Jurkat, Clone E6-1 (cell line): ENCODE results near the gene TTC13.
A peak's percentile ranks its signal among the peaks of the same experiment; 100 is the strongest.

ENCODE experiments used
- DNase-seq: peaks from one replicate; pipeline ENCODE4 v3.0.0-alpha.2; 2011; ENCODE audit warnings: low read depth, low spot score
- H3K4me3 ChIP-seq: 2 replicates; pipeline ENCODE4 v1.5.1; 2011; ENCODE audit warnings: mild to moderate bottlenecking, low read length, control low read depth, moderate library complexity

Gene TTC13

DNA sequence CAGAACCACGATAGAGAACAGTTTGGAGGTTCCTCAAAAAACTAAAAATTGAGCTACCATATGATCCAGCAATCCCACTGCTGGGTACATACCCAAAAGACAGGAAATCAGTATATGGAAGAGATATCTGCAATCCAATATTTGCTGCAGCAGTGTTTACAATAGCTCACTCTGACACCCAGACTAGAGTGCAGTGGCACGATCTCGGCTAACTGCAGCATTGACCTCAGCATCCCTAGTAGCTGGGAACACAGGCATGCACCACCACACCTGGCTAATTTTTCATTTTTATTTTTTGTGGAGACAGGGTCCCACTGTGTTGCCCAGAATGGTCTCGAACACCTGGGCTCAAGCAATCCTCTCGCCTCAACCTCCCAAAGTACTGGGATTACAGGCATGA lies 13.1 kb downstream of the TTC13 start:
- no peak for DNase-seq
- no peak overlapping the region for H3K4me3 ChIP-seq

DNA sequence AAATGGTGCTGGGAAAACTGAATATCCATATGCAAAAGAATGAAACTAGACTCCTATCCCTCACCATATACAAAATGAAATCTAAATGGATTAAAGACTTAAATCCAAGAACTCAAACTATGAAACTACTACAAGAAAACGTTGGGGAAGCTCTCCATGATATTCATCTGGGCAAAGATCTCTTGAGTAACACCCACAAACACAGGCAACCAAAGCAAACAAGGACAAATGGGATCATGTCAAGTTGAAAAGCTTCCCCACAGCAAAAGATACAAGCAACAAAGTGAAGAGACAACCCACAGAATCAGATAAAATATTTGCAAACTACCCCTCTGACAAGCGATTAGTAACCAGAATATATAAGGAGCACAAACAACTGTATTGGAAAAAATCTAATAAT lies 13.8 kb downstream of the TTC13 start:
- no peak for DNase-seq
- H3K4me3 ChIP-seq, result no peak overlapping the region

DNA sequence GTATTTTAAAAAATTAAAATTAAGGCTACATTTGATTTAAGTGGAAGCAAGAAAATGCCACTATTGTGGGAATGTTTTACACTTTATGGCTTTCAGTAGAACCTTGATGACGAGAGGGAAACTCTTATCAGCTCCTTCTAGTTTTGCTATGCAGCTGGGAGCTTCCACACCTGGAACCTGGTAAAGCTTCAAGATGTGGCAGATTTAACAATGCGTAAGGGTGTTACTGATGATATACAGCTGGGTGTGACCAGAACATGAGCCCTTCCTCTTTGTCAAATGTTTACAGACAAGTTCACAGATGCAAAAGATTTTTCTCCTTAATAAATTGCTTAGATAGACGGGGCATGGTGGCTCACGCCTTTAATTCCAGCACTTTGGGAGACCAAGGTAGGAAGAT lies 20.3 kb downstream of the TTC13 start:
- no peak overlapping the region for H3K4me3 ChIP-seq
- DNase-seq, result no peak

- no peak for DNase-seq
- no peak overlapping the region for H3K4me3 ChIP-seq
Observed at GRCh38 chr1:230957580-230957989, 21.1 kb downstream of the TTC13 start.

GRCh38 chr1:230950404-230950803 lies 28.3 kb downstream of the TTC13 start:
- DNase-seq, result no peak
- no peak overlapping the region for H3K4me3 ChIP-seq

DNA sequence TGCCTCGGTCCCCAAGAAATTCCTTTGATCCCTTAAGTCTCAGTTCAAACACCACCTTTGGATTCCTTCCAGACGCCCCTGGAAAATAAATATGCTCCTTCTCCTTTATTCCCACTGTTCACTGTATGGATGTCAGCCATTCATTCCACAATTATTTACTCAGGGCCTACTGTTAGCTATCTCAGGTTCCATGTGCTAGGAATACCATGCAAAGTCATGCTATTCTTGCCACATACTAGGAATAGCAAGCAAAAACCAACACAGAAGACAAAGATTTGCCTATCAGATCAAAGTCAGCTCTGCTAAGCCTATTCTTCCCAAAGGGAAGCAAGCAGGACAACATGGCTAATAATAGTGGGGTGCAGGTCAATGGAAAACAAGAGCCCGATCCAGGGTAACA lies 29.8 kb downstream of the TTC13 start:
- DNase-seq, result no peak
- H3K4me3 ChIP-seq, result no peak overlapping the region

GRCh38 chr1:230948301-230948700 lies 30.4 kb downstream of the TTC13 start:
- DNase-seq, result no peak

DNA sequence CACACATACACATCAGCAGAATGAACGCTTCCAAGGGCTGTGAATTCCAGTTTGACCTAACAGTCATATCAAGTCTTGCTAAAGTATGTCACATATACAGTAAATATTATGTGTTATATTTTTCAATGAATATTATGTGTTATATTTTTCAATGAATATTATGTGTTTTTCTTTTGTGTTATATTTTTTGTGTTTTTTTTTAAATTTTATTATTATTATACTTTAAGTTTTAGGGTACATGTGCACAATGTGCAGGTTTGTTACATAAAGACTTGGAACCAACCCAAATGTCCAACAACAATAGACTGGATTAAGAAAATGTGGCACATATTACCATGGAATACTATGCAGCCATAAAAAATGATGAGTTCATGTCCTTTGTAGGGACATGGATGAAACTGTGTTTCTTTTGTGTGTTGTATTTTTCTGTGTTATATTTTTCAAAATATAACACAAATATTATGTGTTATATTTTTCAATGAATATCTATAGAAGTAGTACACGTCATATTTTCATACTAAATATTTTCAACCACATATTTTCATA lies 35.5 kb downstream of the TTC13 start:
- H3K4me3 ChIP-seq, result no peak overlapping the region
- no peak for DNase-seq

More at GRCh38 chr1:230948301-230948700, 30.4 kb downstream of the TTC13 start:
- no peak overlapping the region for H3K4me3 ChIP-seq

DNA sequence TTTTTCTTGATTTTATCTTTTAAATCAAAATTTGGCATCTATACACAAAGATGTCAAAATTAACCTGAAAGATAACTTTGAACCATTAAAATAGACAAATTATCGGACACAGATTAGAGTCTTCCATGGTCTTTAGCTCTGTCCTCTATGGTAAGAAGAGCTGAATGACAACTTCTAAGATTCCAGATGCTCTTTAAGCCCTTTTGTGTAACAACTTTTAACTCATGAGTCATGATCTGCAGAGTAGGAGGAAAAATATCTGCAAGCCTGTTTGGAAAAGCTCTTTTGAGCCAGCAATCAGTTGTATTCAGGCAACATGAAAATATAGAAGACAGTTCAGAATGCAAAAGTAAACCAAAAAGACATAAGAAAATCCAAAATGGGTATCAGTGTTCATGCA lies 37.8 kb downstream of the TTC13 start:
- no peak for DNase-seq
- no peak overlapping the region for H3K4me3 ChIP-seq

- H3K4me3 ChIP-seq, result no peak overlapping the region
- DNase-seq, result no peak
Observed at GRCh38 chr1:230939806-230940489, 38.7 kb downstream of the TTC13 start.

GRCh38 chr1:230938924-230939368 lies 39.7 kb downstream of the TTC13 start:
- no peak overlapping the region for H3K4me3 ChIP-seq
- no peak for DNase-seq

- DNase-seq, result no peak
- no peak overlapping the region for H3K4me3 ChIP-seq
Observed at GRCh38 chr1:230937371-230937770, 41.3 kb downstream of the TTC13 start.

DNA sequence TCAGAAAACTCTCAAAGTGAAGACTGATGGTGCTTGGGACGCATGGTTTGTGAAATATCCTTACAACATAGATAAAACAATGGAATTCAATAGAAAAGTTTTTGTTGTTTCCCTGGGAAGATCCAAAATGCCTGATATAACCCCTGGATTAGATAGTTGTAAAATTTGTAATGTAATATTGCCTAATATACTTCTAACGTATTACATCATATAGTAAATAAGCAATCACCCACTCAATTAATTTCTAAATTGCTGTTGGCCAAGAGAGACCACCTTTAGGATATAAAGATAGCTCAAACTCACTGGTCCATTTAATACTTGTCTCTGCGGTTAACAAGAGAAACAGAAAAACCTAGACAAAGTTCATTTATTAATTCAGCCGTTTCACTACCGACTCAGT lies 42.2 kb downstream of the TTC13 start:
- no peak overlapping the region for H3K4me3 ChIP-seq
- no peak for DNase-seq

DNA sequence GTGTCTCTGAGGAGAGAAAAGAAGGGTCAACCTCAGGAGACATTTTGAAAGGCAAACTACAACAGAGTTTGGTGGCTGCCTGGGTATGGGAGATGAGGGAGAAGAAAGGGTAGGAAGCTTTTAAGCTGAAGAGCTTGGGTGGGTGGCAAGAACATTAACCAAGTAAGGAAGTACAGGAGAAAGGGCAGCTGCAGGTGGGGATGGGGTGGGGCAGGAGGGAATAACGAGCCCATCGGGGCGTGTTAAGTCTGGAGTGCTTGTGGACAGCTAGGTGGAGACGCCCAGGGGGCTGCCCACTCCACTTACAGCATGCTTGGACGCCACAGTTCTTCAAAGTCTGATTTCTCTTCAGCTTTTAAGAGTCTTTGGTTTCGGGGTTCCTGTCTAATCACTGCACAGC lies 42.8 kb downstream of the TTC13 start:
- DNase-seq, result no peak
- no peak overlapping the region for H3K4me3 ChIP-seq

- H3K4me3 ChIP-seq, result no peak overlapping the region
- no peak for DNase-seq
Observed at GRCh38 chr1:230930986-230931385, 47.7 kb downstream of the TTC13 start.

GRCh38 chr1:230926182-230926581 lies 52.5 kb downstream of the TTC13 start:
- no peak for DNase-seq
- H3K4me3 ChIP-seq, result no peak overlapping the region

- no peak for DNase-seq
- no peak overlapping the region for H3K4me3 ChIP-seq
Observed at GRCh38 chr1:230925608-230926007, 53.1 kb downstream of the TTC13 start.

GRCh38 chr1:230923176-230923575 lies 55.5 kb downstream of the TTC13 start:
- DNase-seq, result no peak
- no peak overlapping the region for H3K4me3 ChIP-seq

GRCh38 chr1:230922620-230923019 lies 56.0 kb downstream of the TTC13 start:
- DNase-seq, result peak; percentile 10
- no peak overlapping the region for H3K4me3 ChIP-seq

DNA sequence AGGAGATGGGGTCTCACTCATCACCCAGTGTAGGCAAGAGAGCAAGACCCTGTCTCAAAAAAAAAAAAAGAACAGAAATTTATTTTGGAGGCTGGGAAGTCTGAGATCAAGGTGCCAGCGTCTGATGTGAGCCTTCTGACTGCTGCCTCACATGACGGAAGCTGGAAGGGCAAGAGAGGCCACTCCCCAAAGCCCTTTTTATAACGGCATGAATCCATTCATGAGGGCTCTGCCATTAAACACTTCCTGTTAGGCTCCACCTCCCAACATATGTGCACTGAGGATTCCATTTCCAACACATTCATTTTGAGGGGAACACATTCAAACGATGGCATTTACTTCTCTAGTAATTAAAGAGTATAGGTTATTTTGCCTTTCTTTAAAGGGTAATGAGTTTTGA lies 59.5 kb downstream of the TTC13 start:
- DNase-seq, result no peak

More for the DNA sequence above, 59.5 kb downstream of the TTC13 start:
- no peak overlapping the region for H3K4me3 ChIP-seq
